Colonic mucosa (tissue), 4 donors: ENCODE measurements around the gene MEGF6. TPM values are rescaled to one million over a fixed set of nuclear protein-coding genes. Genes with fewer than 3 reads are reported as not detected.
"Not testable (repeated sequence)": the region's sequence is repeated elsewhere in the genome, so short reads cannot be mapped to it uniquely, and the experiment has no call there.

ENCODE experiments used
- DNase-seq: peaks from one replicate; pipeline ENCODE4 v3.0.0-alpha.2; 2020
- H3K27ac ChIP-seq: fragments of 200-600 bp; one replicate; pipeline ENCODE4 v1.8.0; 2021
- H3K27me3 ChIP-seq: fragments of 200-600 bp; one replicate; pipeline ENCODE4 v1.8.0; 2021
- H3K36me3 ChIP-seq: fragments of 200-600 bp; one replicate; pipeline ENCODE4 v1.8.0; 2021
- H3K4me1 ChIP-seq: fragments of 200-600 bp; one replicate; pipeline ENCODE4 v1.8.0; 2021; ENCODE audit warnings: mild to moderate bottlenecking
- H3K4me3 ChIP-seq: fragments of 200-600 bp; one replicate; pipeline ENCODE4 v1.8.0; 2021
- H3K9ac ChIP-seq, 2 donors: one replicate each; pipeline ENCODE4 v1.7.0; 2013; ENCODE audit warnings: control low read depth in 2 of 2, low read depth in 2 of 2, low read length in 2 of 2
- H3K9me3 ChIP-seq: fragments of 200-600 bp; one replicate; pipeline ENCODE4 v1.8.0; 2021
- CTCF ChIP-seq: fragments of 200-600 bp; IDR thresholded peaks from one replicate; pipeline ENCODE4 v1.8.0; 2022; ENCODE audit warnings: antibody characterized with exemption, mild to moderate bottlenecking
- intact Hi-C: fragments of 100-400 bp; cut with DNase I; formaldehyde crosslinking; loops from one replicate; pipeline ENCODE4 v1.14.1; 2022
- total RNA-seq, 2 donors: library from RNA; stranded (reverse); fragmentation: NEBNext Ultra II Directional in 1 of 2; extraction: Animal tissue kit (Norgen Biotek cat#: 25700) in 1 of 2; gene quantifications; one replicate each; pipeline ENCODE4 v1.2.1, GENCODE V29; 2021
- donor health status: healthy.
- donor health status: DM: no; HTN: no; CAD: no.
- donor health status: DM: no; HTN: no; CAD: no.

Gene MEGF6
- total RNA-seq, 2 donors from 2014 or later: 5.2 to 6.4 TPM

- intact Hi-C loops: no loop called here
- Histone ChIP-seq H3K27me3 (no peaks in the 10 kb centered on the region), H3K36me3 (no peaks in the 10 kb centered on the region), H3K4me1 (no peaks in the 10 kb centered on the region), H3K27ac (no peak overlapping the region), H3K9me3 (no peaks in the 10 kb centered on the region), H3K9ac (no peak overlapping the region), H3K4me3 (no peak overlapping the region)
- TF ChIP-seq CTCF: no peak
- DNase-seq: no peak
Observed at GRCh38 chr1:3577711-3578432, 33.4 kb downstream of the MEGF6 start.

- H3K9ac ChIP-seq: no peak overlapping the region
- H3K36me3 ChIP-seq: no peaks in the 10 kb centered on the region
- H3K4me1 ChIP-seq: no peaks in the 10 kb centered on the region
- no peak overlapping the region for H3K27ac ChIP-seq
- no peak overlapping the region for H3K4me3 ChIP-seq
- TF ChIP-seq CTCF: no peak
- no peaks in the 10 kb centered on the region for H3K9me3 ChIP-seq
- no peak for DNase-seq
- no peaks in the 10 kb centered on the region for H3K27me3 ChIP-seq
- intact Hi-C loops: no loop called here
Observed at GRCh38 chr1:3577300-3577699, 34.0 kb downstream of the MEGF6 start.

GRCh38 chr1:3575993-3576392, 35.3 kb downstream of the MEGF6 start:
- Histone ChIP-seq H3K9ac (no peak overlapping the region), H3K36me3 (no peaks in the 10 kb centered on the region), H3K4me1 (no peaks in the 10 kb centered on the region), H3K9me3 (no peaks in the 10 kb centered on the region), H3K4me3 (no peak overlapping the region), H3K27ac (no peak overlapping the region), H3K27me3 (no peaks in the 10 kb centered on the region)
- no peak for DNase-seq
- intact Hi-C loops: no loop called here
- TF ChIP-seq CTCF: no peak

- H3K9ac ChIP-seq, H3K36me3 ChIP-seq, H3K27me3 ChIP-seq, H3K9me3 ChIP-seq, H3K4me3 ChIP-seq, H3K4me1 ChIP-seq, H3K27ac ChIP-seq, intact Hi-C loops, DNase-seq: not testable (repeated sequence)
Observed at GRCh38 chr1:3575515-3575914, 35.8 kb downstream of the MEGF6 start.

GRCh38 chr1:3573500-3573899, 37.8 kb downstream of the MEGF6 start:
- Histone ChIP-seq H3K4me1 (no peaks in the 10 kb centered on the region), H3K27me3 (no peaks in the 10 kb centered on the region), H3K4me3 (no peak overlapping the region), H3K9me3 (no peaks in the 10 kb centered on the region), H3K27ac (no peak overlapping the region), H3K36me3 (no peaks in the 10 kb centered on the region), H3K9ac (no peak overlapping the region)
- no peak for DNase-seq
- TF ChIP-seq CTCF: no peak
- intact Hi-C loops: no loop called here

GRCh38 chr1:3572638-3573037, 38.7 kb downstream of the MEGF6 start:
- H3K9me3 ChIP-seq, H3K9ac ChIP-seq, H3K27me3 ChIP-seq, intact Hi-C loops, H3K4me1 ChIP-seq, DNase-seq, H3K36me3 ChIP-seq, H3K27ac ChIP-seq, H3K4me3 ChIP-seq: not testable (repeated sequence)
